ENCODE data around the gene PDE4B. TPM values are rescaled to one million over a fixed set of nuclear protein-coding genes. Genes with fewer than 3 reads are reported as not detected.

Gene PDE4B
- total RNA-seq, 4 donors from 2014 or later: 3.7 to 16.6 (median 5.1) TPM

DNA sequence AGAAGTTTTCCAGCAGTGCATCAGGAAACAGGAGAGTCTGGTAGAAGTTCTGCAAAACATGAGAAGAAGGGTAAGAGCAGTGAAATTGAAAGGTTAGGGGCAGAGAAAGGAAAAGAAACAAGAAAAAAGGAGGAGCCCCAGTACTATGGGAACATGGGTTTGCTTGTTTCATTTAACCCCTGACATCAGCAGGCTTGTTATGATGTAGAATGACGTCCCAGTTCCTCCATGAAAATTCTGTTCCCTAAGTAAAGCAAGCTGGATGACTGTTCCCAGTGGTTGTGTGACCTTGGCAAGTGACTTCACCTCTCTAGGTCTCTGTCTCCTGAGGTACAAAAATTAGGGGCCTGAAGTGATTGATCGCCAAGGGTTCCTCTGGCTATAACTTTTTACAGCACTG is 472.6 kb downstream of the PDE4B start:
- no peak for DNase-seq (ENCODE audit: extremely low spot score)
- no peaks in the 10 kb centered on the region for H3K9me3 ChIP-seq
- TF ChIP-seq POLR2AphosphoS5 (IDR thresholded peaks at IDR 0.05) (no peak), EP300 (IDR thresholded peaks at IDR 0.05) (no peak), POLR2A (IDR thresholded peaks at IDR 0.05; ENCODE audit: low read depth) (no peak)
- TF ChIP-seq, protein P1, sequence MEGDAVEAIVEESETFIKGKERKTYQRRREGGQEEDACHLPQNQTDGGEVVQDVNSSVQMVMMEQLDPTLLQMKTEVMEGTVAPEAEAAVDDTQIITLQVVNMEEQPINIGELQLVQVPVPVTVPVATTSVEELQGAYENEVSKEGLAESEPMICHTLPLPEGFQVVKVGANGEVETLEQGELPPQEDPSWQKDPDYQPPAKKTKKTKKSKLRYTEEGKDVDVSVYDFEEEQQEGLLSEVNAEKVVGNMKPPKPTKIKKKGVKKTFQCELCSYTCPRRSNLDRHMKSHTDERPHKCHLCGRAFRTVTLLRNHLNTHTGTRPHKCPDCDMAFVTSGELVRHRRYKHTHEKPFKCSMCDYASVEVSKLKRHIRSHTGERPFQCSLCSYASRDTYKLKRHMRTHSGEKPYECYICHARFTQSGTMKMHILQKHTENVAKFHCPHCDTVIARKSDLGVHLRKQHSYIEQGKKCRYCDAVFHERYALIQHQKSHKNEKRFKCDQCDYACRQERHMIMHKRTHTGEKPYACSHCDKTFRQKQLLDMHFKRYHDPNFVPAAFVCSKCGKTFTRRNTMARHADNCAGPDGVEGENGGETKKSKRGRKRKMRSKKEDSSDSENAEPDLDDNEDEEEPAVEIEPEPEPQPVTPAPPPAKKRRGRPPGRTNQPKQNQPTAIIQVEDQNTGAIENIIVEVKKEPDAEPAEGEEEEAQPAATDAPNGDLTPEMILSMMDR (IDR thresholded peaks at IDR 0.05): no peak
- no peaks in the 10 kb centered on the region for H3K36me3 ChIP-seq
- H3K27me3 ChIP-seq: no peaks in the 10 kb centered on the region
- intact Hi-C loops (cut with DNase I): no loop called here
- WGBS: 81% methylated on average over 2 of the region's 2 CpGs
- H3K4me1 ChIP-seq: peaks cover 12 to 29% (median 24%) of the 10 kb centered on the region in 4 donors
- H3K4me3 ChIP-seq: no peak overlapping the region
- no peak overlapping the region for H3K27ac ChIP-seq (replicated peaks in 1 of 4)

DNA sequence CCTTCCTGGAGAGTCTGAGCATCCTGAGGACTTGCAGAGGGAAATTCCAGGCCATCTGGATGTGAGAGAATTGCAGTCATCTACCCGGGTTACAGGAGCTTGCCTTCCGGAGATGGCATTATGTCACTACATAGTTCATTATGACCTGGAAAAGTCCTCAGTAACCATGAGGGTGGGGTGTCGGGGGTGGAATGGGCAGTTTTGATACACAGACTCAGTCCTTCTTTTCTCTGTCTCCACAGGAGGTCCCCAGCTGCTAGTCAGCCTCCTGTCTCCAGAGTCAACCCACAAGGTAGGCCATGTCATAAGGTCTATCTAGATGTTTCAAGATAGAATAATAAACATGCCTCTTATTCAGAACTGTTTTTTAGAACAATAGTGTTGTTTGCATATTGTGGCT is 473.1 kb downstream of the PDE4B start:
- no peak overlapping the region for H3K27ac ChIP-seq (replicated peaks in 1 of 4)
- no peaks in the 10 kb centered on the region for H3K9me3 ChIP-seq
- intact Hi-C loops (cut with DNase I): no loop called here
- no peak overlapping the region for H3K4me3 ChIP-seq
- no peak for DNase-seq (ENCODE audit: extremely low spot score)
- no peaks in the 10 kb centered on the region for H3K27me3 ChIP-seq
- TF ChIP-seq, protein P1 (IDR thresholded peaks at IDR 0.05): no peak
- TF ChIP-seq POLR2AphosphoS5 (IDR thresholded peaks at IDR 0.05) (no peak), EP300 (IDR thresholded peaks at IDR 0.05) (no peak), POLR2A (IDR thresholded peaks at IDR 0.05; ENCODE audit: low read depth) (no peak)
- peaks cover 17 to 35% (median 29%) of the 10 kb centered on the region in 4 donors for H3K4me1 ChIP-seq
- no peaks in the 10 kb centered on the region for H3K36me3 ChIP-seq
- WGBS: 69% methylated on average over 3 of the region's 3 CpGs

DNA sequence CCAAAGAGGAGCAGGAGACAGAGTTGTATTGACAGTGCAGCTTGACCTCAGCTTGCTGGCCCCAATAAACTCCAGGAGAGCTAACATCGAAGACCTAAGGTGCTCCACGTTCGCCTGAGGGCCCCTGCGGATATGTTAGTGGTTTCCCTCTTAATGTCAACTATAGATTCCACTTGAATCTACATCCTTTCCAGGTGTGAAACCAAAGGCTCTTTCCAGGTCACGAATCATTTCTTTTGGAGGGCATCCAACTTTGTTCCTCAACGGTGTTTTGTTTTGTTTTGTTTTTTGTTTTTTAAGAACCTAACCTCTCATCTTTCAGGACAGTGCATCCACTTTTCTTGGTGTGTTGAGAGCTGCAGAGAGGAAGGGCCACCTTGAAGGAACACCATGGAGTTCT is 473.7 kb downstream of the PDE4B start:
- Histone ChIP-seq H3K27me3 (no peaks in the 10 kb centered on the region), H3K27ac (replicated peaks in 1 of 4) (no peak overlapping the region), H3K4me3 (no peak overlapping the region), H3K36me3 (no peaks in the 10 kb centered on the region), H3K9me3 (no peaks in the 10 kb centered on the region), H3K4me1 (peaks cover 21 to 36% (median 34%) of the 10 kb centered on the region in 4 donors)
- intact Hi-C loops (cut with DNase I): no loop called here
- DNase-seq (ENCODE audit: extremely low spot score): no peak
- TF ChIP-seq POLR2AphosphoS5 (IDR thresholded peaks at IDR 0.05) (no peak), EP300 (IDR thresholded peaks at IDR 0.05) (no peak), POLR2A (IDR thresholded peaks at IDR 0.05; ENCODE audit: low read depth) (no peak)
- TF ChIP-seq, protein P1 (IDR thresholded peaks at IDR 0.05): no peak
- 66% methylated on average over 6 of the region's 6 CpGs for WGBS

DNA sequence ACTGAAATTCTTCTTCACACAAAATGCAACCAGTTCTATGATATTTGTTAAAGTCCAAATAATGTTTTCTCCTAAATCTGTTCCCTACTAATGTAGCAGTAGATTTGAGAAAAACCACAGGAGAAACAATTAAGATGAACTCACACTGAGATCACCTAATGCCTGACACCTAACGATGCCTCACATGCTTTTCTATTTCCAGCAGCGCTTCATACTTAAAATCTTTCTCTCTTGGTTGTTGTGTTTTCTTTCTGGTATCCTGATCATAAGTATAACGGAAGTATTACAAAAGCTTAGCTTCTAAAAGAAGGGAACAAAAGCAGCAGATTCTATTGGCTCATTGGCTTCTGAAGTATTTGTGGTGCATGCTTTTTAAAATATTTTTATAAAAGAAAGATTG is 474.1 kb downstream of the PDE4B start:
- Histone ChIP-seq H3K4me3 (no peak overlapping the region), H3K36me3 (no peaks in the 10 kb centered on the region), H3K27me3 (no peaks in the 10 kb centered on the region), H3K27ac (replicated peaks in 1 of 4) (peak overlapping the region in 3 of 4 donors; percentile 8 to 57 (median 45)), H3K9me3 (no peaks in the 10 kb centered on the region), H3K4me1 (peaks cover 24 to 39% (median 38%) of the 10 kb centered on the region in 4 donors)
- DNase-seq (ENCODE audit: extremely low spot score): no peak
- TF ChIP-seq, protein P1 (IDR thresholded peaks at IDR 0.05): no peak
- TF ChIP-seq POLR2AphosphoS5 (IDR thresholded peaks at IDR 0.05): no peak
- TF ChIP-seq POLR2A (IDR thresholded peaks at IDR 0.05; ENCODE audit: low read depth): no peak
- TF ChIP-seq EP300 (IDR thresholded peaks at IDR 0.05): no peak
- intact Hi-C loops (cut with DNase I): no loop called here
- WGBS: 74% methylated on average over 3 of the region's 3 CpGs

Data from esophagus muscularis mucosa (tissue), 4 donors.